ENCODE data around the gene ELOVL6. TPM values are rescaled to one million over a fixed set of nuclear protein-coding genes. Genes with fewer than 3 reads are reported as not detected.
"Not testable (repeated sequence)": the region's sequence is repeated elsewhere in the genome, so short reads cannot be mapped to it uniquely, and the experiment has no call there.

The ELOVL6 gene
- total RNA-seq, 2 donors from 2014 or later = 43.5 to 44.8 TPM

GRCh38 chr4:110042545-110043517 is 155.6 kb downstream of the ELOVL6 start:
- Histone ChIP-seq H3K4me3 (ENCODE audit: low read length) (no peak overlapping the region), H3K4me1 (ENCODE audit: control insufficient read depth, insufficient read depth, low read length) (no peaks in the 10 kb centered on the region), H3K9me3 (ENCODE audit: control insufficient read depth, low read length) (no peaks in the 10 kb centered on the region), H3K27ac (ENCODE audit: low read depth, low read length) (no peak overlapping the region), H3K9ac (ENCODE audit: extremely low read depth, low read length, poor library complexity, severe bottlenecking) (no peak overlapping the region), H3K36me3 (ENCODE audit: control insufficient read depth, insufficient read depth, low read length) (no peaks in the 10 kb centered on the region), H3K27me3 (ENCODE audit: control insufficient read depth, insufficient read depth, low read length, poor library complexity, severe bottlenecking) (no peaks in the 10 kb centered on the region)
- 0 to 70% methylated on average over 1 to 13 of the region's 13 CpGs for WGBS, 2 experiments (ENCODE audit: insufficient coverage in 1 of 2, insufficient read length in 1 of 2)
- Mint-ChIP-seq H3K36me3 (ENCODE audit: low read depth) (no peaks in the 10 kb centered on the region), H3K9me3 (no peaks in the 10 kb centered on the region), H3K4me1 (no peaks in the 10 kb centered on the region), H3K27me3 (ENCODE audit: insufficient read depth) (no peaks in the 10 kb centered on the region), H3K27ac (no peak overlapping the region), H3K4me3 (no peak overlapping the region)
- DNase-seq = no peak
- no peak for TF ChIP-seq CTCF (conservative IDR thresholded peaks at IDR 0.05)

DNA sequence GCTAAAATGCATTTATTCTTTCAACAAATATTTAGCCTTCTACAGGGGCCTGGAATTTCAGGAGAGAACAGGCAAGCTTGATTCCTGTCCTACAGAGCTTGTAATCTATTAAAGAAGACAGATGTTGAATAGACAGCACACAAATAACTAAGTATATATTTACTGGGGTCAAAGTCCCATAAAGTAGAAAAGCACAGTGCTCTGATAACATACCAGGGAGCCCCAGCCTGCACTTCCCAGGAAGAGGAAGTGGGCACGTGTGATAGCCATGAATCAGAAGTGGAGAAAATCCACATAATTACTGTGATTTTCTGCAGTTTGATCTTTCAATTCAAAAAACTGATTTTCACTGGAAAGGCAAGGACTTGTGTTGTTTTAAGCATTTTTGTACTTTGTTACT is 156.7 kb downstream of the ELOVL6 start:
- no peaks in the 10 kb centered on the region for H3K9me3 Mint-ChIP-seq
- Histone ChIP-seq H3K27me3 (ENCODE audit: control insufficient read depth, insufficient read depth, low read length, poor library complexity, severe bottlenecking) (no peaks in the 10 kb centered on the region), H3K27ac (ENCODE audit: low read depth, low read length) (peak overlapping the region; percentile 6), H3K4me3 (ENCODE audit: low read length) (no peak overlapping the region), H3K9me3 (ENCODE audit: control insufficient read depth, low read length) (no peaks in the 10 kb centered on the region), H3K36me3 (ENCODE audit: control insufficient read depth, insufficient read depth, low read length) (no peaks in the 10 kb centered on the region), H3K9ac (ENCODE audit: extremely low read depth, low read length, poor library complexity, severe bottlenecking) (no peak overlapping the region), H3K4me1 (ENCODE audit: control insufficient read depth, insufficient read depth, low read length) (no peaks in the 10 kb centered on the region)
- no peak for DNase-seq
- H3K36me3 Mint-ChIP-seq (ENCODE audit: low read depth) = no peaks in the 10 kb centered on the region
- no peaks in the 10 kb centered on the region for H3K4me1 Mint-ChIP-seq
- H3K4me3 Mint-ChIP-seq = no peak overlapping the region
- no peak for TF ChIP-seq CTCF (conservative IDR thresholded peaks at IDR 0.05)
- peaks cover 2% of the 10 kb centered on the region for H3K27me3 Mint-ChIP-seq (ENCODE audit: insufficient read depth)
- H3K27ac Mint-ChIP-seq = no peak overlapping the region
- 91 to 100% methylated on average over 1 of the region's 1 CpG for WGBS, 2 experiments (ENCODE audit: insufficient coverage in 1 of 2, insufficient read length in 1 of 2)

- H3K27ac Mint-ChIP-seq; H3K36me3 ChIP-seq (ENCODE audit: control insufficient read depth, insufficient read depth, low read length); H3K9me3 ChIP-seq (ENCODE audit: control insufficient read depth, low read length); H3K9me3 Mint-ChIP-seq; H3K4me1 ChIP-seq (ENCODE audit: control insufficient read depth, insufficient read depth, low read length); H3K36me3 Mint-ChIP-seq (ENCODE audit: low read depth); H3K4me3 ChIP-seq (ENCODE audit: low read length); H3K27me3 Mint-ChIP-seq (ENCODE audit: insufficient read depth); H3K4me1 Mint-ChIP-seq; H3K4me3 Mint-ChIP-seq; H3K27ac ChIP-seq (ENCODE audit: low read depth, low read length); H3K27me3 ChIP-seq (ENCODE audit: control insufficient read depth, insufficient read depth, low read length, poor library complexity, severe bottlenecking); H3K9ac ChIP-seq (ENCODE audit: extremely low read depth, low read length, poor library complexity, severe bottlenecking); DNase-seq: not testable (repeated sequence)
- WGBS, 2 experiments (ENCODE audit: insufficient coverage in 1 of 2, insufficient read length in 1 of 2) = 91 to 95% methylated on average over 8 to 11 of the region's 11 CpGs
These were observed 159.3 kb downstream of the ELOVL6 start for GRCh38 chr4:110039164-110039563.
